Globus pallidus (tissue), 1 donor: ENCODE results near the gene ARHGEF28.

Experiments used
- DNase-seq: peaks from one replicate; pipeline ENCODE4 v3.0.0-alpha.2; 2015; ENCODE audit warnings: low spot score

ARHGEF28 gene

DNA sequence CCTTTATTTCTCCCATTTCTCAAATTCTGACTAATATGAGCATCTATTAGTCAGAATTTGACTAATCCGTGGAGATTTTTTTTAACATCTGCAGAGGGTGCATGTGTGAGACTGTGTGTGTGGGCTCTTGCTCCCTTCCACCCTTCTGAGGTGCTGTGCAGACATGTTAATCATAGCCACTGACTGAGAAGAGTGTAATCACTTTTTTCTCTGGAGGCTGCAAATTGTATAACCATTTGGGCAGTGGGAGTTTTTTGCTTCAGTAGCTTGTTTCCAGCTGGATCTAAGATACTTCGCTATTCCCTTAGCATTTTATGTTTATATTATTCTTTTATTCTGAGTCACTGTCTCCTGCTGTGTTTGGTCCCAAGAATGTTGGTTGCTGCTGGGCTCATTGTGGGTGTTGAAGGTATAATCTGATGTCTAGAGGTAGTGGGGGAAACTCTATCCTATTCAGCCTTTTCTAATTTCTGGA lies 66.2 kb downstream of the ARHGEF28 start:
- no peak for DNase-seq

DNA sequence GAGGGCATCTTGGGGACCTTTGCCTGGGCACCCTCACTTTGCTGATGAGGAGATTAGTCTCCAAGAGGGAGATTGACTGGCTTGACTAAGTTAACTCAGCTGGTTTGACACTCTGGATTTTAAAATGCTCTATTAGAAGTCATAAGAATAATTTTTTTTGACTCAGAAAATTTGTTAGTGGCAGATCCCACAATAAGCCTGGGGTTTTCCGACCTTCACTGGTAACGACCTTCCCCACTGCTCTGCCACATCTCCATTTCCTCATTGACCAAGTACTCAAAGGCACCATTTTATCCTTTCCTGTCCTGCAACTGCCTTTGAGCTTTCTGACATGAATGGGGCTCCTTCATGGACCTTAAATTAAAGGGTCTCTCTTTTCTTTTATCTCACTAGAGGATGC lies 67.0 kb downstream of the ARHGEF28 start:
- DNase-seq, result no peak

DNA sequence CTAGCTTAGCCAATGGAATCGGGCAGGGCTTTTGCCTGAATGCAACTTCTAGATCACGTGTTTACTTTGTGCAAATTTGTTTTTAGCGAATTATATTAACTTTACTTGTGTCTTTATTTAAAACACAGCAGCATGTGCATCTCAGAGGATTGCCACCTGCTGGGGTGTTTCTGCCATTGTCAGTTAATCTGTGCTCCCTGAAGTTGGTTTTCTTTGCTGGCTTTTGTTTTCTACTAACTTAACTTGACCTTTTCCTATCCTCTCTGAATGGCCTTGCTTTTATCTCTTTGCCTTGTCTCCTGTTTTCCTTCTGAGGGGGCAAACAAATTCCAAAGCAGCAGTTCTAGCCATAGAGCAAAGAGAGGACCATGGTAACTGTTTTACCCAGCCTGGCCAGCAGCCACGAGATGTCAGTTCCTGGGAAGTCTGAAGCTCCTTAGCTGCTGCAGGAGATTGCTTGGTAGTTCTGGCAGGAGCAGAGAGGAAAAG lies 67.6 kb downstream of the ARHGEF28 start:
- peak; percentile 6 for DNase-seq

DNA sequence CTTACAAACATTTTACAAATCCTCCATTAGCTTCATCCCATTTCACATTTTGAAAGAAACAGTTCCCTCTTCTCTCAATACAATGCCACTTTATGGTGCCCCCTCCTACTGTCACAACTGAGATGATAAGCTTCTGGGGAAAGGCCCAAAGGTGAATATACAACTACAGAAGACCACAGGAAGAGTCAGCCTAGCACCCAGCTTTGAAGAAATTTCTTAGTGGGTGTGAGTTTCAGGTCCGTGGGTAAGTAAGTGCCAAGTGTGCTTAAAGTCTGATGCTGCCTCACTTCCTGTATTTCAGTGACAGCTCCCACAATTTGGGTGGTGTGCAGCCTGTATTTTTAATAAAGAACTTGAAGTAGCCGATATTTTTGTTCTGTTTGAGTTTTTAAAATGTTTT lies 68.1 kb downstream of the ARHGEF28 start:
- no peak for DNase-seq

DNA sequence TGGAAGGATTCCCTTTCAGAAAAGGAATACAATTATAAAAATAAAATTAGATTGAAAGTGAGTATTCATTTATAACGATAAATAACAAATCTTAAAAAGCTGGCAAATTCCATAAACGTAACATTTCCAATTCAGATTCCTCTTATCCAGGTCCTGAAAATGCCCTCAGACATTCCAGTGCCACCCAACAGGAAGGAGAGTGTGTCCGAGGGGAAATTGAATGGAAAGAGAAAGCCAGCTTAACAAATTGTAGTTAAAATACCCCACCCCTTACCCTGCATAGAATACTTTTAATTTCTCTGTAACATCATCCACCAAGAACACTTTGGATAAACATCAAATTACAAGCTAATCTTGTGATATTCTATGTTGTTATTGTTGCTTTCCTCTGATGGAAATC lies 72.0 kb downstream of the ARHGEF28 start:
- DNase-seq, result no peak

DNA sequence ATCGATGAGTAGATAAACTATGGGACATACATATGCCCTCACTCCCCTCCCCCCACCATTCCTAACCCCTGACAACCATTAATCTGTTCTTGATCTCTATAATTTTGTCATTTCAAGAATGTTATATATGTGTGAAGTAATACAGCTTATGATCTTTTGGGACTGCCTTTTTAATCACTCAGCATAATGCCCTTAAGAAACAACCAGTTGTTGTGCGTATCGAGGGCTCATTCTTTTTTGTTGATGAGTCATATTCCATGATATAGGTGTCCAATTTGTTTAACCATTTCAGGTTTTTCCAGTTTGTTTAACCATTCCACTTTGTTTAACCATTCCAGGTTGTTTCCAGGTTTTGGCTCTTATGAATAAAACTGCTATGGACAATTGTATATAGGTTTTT lies 75.6 kb downstream of the ARHGEF28 start:
- no peak for DNase-seq

DNA sequence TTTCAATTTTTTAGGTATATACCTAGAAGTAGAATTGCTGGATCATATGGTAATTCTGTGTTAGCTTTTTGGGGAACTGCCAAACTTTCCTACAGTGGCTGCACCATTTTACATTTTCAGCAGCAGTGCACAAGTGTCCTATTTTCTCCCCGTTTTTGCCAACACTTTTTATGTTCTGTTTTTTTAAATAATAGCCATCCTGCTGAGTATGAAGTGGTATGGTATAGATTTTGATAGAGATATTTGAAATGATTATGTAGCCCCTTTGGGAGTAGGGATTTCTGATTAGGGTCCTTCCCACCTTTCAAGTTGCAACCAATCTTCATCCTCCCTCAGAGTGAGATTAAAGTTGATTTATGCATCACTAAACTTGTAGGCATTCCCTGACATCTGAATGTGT lies 76.5 kb downstream of the ARHGEF28 start:
- no peak for DNase-seq

DNA sequence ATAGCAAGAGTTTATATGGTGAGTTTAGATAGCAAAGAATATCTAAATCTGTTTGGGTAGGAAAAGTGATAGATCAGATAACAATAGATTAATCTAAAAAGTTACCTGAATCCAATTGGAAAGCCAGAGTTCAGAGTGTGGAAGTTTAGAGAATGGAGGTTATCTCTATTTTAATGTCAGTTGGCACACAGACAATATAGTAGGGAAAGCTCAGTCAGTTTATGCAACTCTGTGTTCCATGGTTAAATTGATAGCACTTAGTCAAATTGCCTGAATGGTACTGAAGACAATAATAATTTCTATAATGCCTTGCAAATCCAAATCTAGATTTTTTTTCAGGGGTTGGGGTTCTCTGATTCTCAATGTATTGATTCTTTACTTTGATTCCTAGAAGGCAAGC lies 77.0 kb downstream of the ARHGEF28 start:
- no peak for DNase-seq

DNA sequence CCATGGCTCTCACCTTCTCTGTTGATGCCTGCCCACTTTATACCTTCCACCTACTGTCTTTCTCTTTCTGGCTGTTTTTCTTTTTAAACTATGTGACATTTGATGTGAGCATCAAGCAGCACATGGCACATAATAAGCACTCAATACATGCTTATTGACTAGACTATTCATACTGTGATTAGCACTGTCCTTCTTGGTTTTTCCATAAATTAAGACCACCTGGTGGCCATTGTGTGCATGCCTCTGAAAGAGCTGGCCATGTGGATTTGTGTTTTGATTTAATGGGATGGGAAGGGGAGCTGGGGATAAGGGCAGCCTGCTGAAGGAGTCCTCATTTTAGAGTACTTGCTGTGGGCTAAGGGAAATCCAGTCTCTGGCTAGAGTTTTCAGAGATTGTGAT lies 79.4 kb downstream of the ARHGEF28 start:
- no peak for DNase-seq

DNA sequence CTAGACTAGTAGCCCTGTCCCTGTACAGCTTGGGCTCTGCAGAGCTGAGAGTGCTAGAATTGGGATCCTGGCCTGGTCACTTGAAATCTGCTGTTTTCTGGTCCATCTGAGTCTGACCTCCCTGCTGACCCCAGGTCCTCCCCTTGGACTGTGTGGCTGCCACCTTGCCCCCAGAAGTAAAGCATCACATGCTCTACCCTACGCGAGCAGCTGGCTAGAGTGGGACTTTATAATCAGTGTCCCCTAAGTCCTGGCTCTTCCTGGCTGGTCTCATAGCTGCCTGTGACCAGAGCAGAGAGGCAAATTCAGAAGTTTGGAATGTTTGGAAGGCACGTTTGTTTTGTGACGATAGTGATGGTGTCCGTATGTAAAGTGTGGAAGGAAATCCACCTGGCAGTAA lies 81.0 kb downstream of the ARHGEF28 start:
- DNase-seq, result no peak

DNA sequence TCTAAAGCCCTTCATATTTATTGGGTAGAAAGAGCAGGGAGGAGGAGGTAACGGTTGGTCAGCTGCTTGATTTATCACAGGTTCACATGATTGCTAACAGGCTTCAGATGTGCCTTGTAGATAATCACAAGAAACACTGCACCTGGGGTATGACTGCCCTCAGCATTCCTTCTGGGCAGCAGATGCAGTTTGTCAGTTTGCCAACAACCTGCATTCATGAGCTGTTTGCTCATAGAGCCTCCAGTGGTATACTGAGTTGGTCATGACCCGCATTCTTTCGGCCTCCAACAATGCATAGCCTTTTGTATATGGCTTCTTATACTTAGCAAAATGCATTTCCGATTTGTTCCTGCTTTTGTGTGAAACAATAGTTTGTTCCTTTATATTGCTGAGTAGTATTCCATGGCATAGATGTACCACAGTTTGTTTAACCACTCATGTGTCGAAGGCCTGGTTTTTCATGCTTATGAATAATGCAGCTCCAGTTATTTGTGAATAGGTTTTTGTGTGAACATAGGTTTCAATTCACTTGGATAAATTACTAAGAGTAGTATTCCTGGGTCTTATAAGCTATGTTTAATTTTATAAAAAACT lies 83.6 kb downstream of the ARHGEF28 start:
- DNase-seq, result no peak

DNA sequence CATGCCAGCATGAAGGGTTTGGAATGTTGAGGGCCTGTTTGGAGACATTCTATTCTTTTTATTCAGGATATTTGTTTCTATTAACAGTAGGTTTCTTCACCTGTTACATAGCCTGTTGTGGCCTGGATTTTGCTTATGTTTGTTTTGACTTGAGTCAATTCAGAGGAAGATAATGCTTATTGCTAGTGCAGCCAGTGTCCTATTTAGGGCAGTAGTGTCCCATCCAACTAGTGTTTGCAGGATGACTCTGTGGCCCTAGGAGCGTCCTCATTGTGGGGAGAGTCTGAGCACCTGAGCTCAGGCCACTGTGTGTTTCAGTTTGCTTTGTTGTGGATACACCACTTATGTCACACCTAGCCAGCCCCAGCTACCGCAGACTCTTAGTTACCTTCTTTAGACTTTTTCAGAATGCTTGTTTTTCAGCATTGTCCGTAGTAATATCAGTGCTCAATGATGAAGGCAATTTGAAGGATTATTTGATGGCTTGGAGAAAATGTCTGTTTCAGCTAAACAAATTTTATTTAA lies 90.3 kb downstream of the ARHGEF28 start:
- no peak for DNase-seq

DNA sequence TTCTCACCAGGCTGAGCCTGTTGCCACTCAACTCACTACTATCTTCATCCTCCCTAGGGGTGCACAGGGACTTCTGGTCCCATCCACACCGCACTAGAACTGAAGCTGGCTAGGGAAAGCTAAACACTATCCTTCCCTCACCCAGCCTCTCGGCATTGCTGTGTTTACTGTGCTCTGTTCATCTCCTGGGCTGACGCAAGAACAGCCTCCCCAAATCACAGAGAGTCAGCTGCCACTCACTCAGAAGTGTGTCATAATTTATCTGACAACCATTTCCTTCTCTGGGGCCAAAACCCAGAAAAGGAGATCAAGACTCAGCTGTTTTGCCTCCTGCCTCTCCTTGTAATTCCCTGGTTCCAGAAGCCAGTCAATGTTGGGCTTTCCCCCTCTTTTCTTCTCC lies 92.8 kb downstream of the ARHGEF28 start:
- no peak for DNase-seq

DNA sequence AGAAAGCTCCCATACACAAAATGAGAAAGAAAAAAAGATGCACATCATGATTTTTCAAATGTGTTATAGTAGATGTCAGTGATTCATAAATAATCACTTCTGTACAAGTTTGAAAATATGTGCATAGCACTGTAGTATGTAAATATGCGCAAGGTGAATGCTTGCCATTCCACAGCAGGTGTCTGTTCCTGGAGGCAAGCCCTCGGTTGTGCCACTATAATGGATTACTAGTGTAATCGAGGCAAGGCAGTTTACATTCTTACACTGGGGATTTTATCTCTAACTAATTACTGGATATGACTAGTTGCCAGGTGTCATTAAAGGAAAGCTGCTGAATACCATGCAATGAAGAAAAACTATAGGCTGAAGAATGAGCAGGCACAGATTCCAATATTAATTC lies 93.6 kb downstream of the ARHGEF28 start:
- no peak for DNase-seq

DNA sequence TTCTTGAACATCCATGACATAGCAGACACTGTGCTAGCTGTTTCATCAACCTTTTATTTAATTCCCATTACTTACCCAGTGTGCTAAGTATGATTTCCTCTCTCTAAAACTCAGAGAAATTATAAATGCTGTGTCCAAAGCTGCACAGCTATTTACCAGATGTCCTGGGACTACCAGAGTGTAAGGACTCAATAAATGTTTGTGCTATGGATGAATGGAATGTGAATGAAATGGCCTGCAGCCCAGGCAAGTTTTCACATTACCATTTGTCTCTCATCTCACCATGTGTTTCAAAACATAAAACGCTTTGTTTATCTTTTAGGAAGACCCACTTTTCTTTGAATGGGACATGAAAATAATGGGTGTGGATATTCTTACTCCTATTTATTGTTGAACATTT lies 96.2 kb downstream of the ARHGEF28 start:
- peak; percentile 13 for DNase-seq

DNA sequence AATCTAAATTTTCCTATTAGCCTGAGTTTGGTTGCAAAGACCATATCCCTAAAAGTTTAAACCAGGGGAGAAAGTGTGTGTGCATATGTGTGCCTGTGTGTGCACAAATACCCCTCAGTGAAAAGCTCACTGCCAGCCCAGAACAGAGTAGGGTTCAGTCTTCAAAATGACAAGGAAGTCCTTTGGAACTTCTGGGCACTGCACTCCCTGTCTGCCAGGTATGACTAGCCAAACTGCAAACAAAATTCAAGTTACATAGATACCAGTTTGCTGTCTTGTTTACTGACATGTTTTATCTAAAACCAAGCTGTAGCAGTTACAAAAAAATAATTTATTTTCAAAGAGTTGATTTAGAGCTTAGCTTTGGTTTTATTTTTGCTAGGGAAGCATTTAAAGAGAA lies 100.1 kb downstream of the ARHGEF28 start:
- DNase-seq, result no peak

DNA sequence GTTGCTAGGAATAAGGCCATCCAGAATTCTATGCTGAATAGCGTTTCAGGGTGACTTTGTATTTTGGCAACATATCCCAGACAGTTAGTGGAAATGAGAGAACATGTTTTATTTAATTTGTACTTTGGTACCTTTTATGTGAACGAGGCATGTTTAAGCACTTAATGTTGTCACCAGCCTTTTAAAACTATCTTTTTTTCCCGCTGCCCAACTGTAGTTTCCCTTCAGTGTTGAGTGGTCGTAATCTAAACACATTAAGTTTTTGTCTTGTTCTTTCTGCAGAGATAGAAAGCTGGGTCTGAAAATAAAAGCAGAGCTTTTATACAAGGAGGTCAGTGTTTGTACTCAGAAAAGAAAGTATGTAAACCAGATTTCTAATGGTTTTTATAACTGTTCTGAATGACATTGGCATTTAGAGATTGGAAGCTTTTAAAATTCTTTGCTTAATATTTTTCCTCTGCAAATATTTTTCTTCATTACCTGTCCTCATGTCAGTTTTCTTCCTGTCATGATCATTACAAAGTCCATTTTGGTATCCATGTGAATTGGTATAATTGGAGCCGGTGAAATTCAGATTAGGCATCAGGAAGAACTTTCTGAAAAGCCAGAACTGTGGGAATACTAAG lies 100.7 kb downstream of the ARHGEF28 start:
- no peak for DNase-seq

DNA sequence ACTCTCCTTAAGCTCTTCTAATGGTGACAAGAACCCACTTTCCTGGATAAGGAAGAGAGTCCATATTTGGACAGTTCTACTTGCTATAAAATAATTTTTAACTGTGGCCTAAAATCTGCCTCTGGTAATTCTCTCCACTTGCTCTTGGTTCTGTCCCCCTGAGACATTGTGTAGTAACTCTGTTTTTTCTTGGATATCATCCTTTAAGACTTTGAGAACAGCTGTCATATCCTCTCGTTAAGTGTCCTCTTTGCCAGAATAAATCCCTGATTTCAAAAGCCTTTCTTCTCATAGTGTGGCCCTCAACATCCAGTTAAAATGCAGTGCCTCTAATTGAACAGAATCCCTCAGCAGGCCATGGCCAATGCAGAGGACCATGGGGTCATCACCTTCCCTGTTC lies 101.5 kb downstream of the ARHGEF28 start:
- no peak for DNase-seq

DNA sequence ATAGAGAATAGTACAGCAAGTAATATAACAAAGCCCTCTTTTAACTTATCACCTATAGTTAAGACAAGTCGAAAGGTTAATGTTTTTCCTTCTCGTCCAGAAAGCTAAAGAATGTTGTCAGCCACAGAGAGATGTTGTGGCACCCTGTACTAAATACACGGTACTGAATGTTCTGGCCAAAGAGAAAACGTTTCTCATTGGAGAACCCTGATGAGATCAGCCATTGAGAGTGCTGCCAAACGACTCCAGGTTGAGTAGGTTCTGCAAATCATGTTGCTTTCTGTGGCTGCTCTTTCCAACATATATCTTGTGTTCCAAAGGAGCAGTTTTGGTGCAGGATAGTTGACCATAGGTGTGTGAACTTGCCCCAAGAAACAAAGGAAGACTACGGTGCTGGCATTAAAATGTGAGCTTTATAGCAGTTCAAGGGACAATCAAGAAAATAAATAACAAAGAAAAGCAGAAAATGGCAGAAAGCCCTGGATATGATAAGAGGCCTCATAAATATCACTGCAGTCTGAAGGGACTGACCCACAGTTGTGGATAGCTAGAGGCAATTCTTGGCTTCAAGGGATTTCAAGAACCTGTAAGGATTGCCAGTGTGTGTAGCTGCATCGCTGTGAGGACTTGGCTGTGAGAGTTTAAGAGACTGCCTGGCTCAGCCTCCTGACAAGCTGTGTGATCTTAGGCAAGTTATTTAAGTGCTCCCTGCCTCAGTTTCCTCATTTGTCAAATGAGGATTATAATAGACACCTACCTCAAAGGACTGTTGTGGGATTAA lies 102.7 kb downstream of the ARHGEF28 start:
- no peak for DNase-seq

DNA sequence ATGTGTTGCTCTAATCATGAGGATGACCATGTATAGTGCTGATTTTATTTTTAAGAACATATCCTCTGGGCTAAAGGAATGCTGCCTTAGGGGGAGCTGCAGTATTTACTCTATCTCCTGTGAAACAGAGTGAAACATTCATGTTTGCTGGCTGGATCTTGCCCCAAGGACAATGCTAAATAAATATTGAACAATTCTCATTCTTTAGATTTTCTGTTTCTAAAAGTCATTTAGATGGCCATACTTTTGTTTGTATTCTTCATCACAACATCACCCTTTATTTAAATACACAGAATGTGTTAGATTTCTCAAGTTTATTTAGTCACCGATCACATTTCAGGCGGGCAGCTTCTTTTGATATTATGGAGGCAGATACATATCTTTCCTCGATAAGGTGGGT lies 103.3 kb downstream of the ARHGEF28 start:
- DNase-seq, result no peak

DNA sequence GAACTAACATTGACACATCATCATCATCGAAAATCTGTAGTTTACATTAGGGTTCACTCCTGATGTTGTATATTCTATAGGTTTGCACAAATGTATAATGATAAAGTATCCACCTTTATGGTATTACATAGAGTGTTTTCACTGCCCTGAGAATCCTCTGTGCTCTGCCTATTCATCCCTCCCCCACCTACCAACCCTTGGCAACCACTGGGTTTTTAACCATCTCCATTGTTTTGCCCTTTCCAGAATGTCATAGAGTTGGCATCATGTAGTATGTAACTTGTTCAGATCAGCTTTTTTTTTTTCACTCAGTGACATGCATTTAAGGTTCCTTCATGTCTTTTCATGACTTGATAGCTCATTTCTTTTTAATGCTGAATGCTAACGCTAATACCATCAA lies 106.0 kb downstream of the ARHGEF28 start:
- DNase-seq, result no peak

DNA sequence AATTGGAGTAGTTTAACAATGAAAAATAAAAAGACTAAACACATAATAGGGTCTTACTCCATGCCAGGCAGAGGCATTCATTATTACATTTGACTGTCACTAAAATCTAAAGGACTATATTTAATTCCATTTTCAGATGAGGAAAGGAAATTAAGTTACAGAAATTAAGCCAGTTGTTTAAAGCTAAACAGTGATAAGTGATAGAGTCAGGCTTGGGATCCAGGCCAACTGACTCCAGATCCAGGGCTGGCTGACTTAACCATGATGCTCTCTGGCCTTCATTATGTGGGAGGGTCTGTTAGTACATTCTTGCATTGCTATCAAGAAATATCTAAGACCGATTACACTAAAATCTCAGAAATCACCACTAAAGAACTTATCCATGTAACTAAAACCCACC lies 107.2 kb downstream of the ARHGEF28 start:
- no peak for DNase-seq
